Spleen (tissue), 11 donors: Measurements from ENCODE around the gene CNN3. TPM values are rescaled to one million over a fixed set of nuclear protein-coding genes. Genes with fewer than 3 reads are reported as not detected.

Experiments used
- DNase-seq: peaks from one replicate; pipeline ENCODE4 v3.0.0-alpha.2; 2020
- H3K27ac ChIP-seq, 8 donors: fragments of 200-600 bp; sonication (generic) in 7 of 8; 1 replicate in 4 of 8; 2 replicates in 4 of 8; pipeline versions ENCODE4 v1.5.0 to v1.8.0; 2016 to 2021; ENCODE audit warnings: inconsistent platforms in 4 of 8, mild to moderate bottlenecking in 4 of 8, moderate library complexity in 1 of 8
- H3K27me3 ChIP-seq, 7 donors: fragments of 200-600 bp; sonication (generic) in 6 of 7; replicated peaks in 1 of 7; 1 replicate in 4 of 7; 2 replicates in 3 of 7; pipeline versions ENCODE4 v1.5.0 to v1.8.0; 2016 to 2021; ENCODE audit warnings: inconsistent platforms in 3 of 7, mild to moderate bottlenecking in 1 of 7
- H3K36me3 ChIP-seq, 6 donors: fragments of 200-600 bp; sonication (generic) in 5 of 6; 1 replicate in 4 of 6; 2 replicates in 2 of 6; pipeline versions ENCODE4 v1.5.0 to v1.8.0; 2016 to 2021; ENCODE audit warnings: inconsistent platforms in 2 of 6
- H3K4me1 ChIP-seq, 6 donors: fragments of 200-600 bp; sonication (generic) in 5 of 6; 1 replicate in 3 of 6; 2 replicates in 3 of 6; pipeline versions ENCODE4 v1.5.0 to v1.8.0; 2016 to 2021; ENCODE audit warnings: inconsistent platforms in 3 of 6
- H3K4me3 ChIP-seq, 8 donors: fragments of 200-600 bp; sonication (generic) in 7 of 8; 1 replicate in 4 of 8; 2 replicates in 4 of 8; pipeline versions ENCODE4 v1.5.0 to v1.8.0; 2016 to 2021; ENCODE audit warnings: inconsistent platforms in 4 of 8, mild to moderate bottlenecking in 4 of 8, moderate library complexity in 2 of 8
- H3K9me3 ChIP-seq, 8 donors: fragments of 200-600 bp; sonication (generic) in 7 of 8; 1 replicate in 4 of 8; 2 replicates in 4 of 8; pipeline versions ENCODE4 v1.5.0 to v1.8.0; 2016 to 2021; ENCODE audit warnings: inconsistent platforms in 4 of 8
- POLR2A ChIP-seq, 3 donors: fragments of 450-650 bp; IDR thresholded peaks; one replicate each; pipeline ENCODE4 v1.5.1; 2017; ENCODE audit warnings: antibody characterized with exemption in 3 of 3, mild to moderate bottlenecking in 1 of 3
- POLR2AphosphoS5 ChIP-seq, 3 donors: sonication (generic); formaldehyde crosslinking; IDR thresholded peaks; one replicate each; pipeline ENCODE4 v1.5.1; 2017; ENCODE audit warnings: antibody characterized with exemption in 3 of 3
- WGBS, 5 donors: extraction: QIAGEN DNeasy Blood & Tissue Kit in 3 of 5; methylation state at CpG; one replicate each; pipeline versions ENCODE4 v1.1.5 to v1.1.7; 2013 to 2018; 5-methylcytosine and 5-hydroxymethylcytosine counted together
- intact Hi-C: fragments of 100-400 bp; cut with DNase I; formaldehyde crosslinking; loops from one replicate; pipeline ENCODE4 v1.15.0; 2023; ENCODE audit warnings: low total_unique reads
- polyA plus RNA-seq, 3 donors: library from polyadenylated mRNA; stranded (reverse); fragments of 200-250 nt; gene quantifications; one replicate each; pipeline ENCODE4 v1.2.1, GENCODE V29; 2013
- total RNA-seq, 7 donors: library from RNA; depleted of rRNA in 3 of 7; stranded (reverse); fragments of >200 nt in 3 of 7; fragmentation: NEBNext Ultra II Directional in 4 of 7; extraction: Animal tissue kit (Norgen Biotek cat#: 25700) in 4 of 7; gene quantifications; one replicate each; pipeline versions ENCODE4 v1.1.0 to v1.2.1, GENCODE V29; 2016 to 2021
- TF ChIP-seq, protein P1 (sequence below), 11 experiments: fragments of 200-600 bp in 7 of 11; fragments of 450-650 bp in 4 of 11; sonication (generic) in 4 of 11; IDR thresholded peaks in 8 of 11; conservative IDR thresholded peaks in 3 of 11; 1 replicate in 7 of 11; 2 replicates in 4 of 11; pipeline versions ENCODE4 v1.4.0 to v1.8.0; 2016 to 2021; ENCODE audit warnings: antibody characterized with exemption in 11 of 11, inconsistent platforms in 4 of 11, mild to moderate bottlenecking in 1 of 11
- donor health status: healthy with polysubstance abuse.
- donor health status: DM: no; HTN: no; CAD: no; lungs with moderate emphysema.
- donor health status: DM: no; HTN: no; CAD: no.
- donor health status: Bipolar disorder and iron deficiency.
- donor health status: healthy.
- donor health status: DM: no; HTN: no; CAD: no.
- donor health status: DM: yes; HTN: yes; CAD: no.

CNN3 gene
- total and polyA plus RNA-seq, 10 donors, result 27.4 to 124 (median 105) TPM

GRCh38 chr1:94927405-94928175 lies 680 bp upstream of the CNN3 start:
- peak overlapping the region; percentile 59 to 76 (median 60) for H3K4me3 ChIP-seq
- TF ChIP-seq POLR2AphosphoS5 (IDR thresholded peaks at IDR 0.05) (no peak), POLR2A (IDR thresholded peaks at IDR 0.05) (no peak)
- TF ChIP-seq, protein P1, sequence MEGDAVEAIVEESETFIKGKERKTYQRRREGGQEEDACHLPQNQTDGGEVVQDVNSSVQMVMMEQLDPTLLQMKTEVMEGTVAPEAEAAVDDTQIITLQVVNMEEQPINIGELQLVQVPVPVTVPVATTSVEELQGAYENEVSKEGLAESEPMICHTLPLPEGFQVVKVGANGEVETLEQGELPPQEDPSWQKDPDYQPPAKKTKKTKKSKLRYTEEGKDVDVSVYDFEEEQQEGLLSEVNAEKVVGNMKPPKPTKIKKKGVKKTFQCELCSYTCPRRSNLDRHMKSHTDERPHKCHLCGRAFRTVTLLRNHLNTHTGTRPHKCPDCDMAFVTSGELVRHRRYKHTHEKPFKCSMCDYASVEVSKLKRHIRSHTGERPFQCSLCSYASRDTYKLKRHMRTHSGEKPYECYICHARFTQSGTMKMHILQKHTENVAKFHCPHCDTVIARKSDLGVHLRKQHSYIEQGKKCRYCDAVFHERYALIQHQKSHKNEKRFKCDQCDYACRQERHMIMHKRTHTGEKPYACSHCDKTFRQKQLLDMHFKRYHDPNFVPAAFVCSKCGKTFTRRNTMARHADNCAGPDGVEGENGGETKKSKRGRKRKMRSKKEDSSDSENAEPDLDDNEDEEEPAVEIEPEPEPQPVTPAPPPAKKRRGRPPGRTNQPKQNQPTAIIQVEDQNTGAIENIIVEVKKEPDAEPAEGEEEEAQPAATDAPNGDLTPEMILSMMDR (IDR thresholded peaks at IDR 0.05 in 8 of 11, conservative IDR thresholded peaks at IDR 0.05 in 3 of 11), result no peak
- peak overlapping the region; percentile 69 to 95 (median 94) for H3K27ac ChIP-seq
- DNase-seq, result no peak
- intact Hi-C loops, result no loop called here
- WGBS, 5 donors, result 15 to 29% (median 19%) methylated on average over 28 to 40 of the region's 40 CpGs
- H3K9me3 ChIP-seq, result no peaks in the 10 kb centered on the region
- H3K36me3 ChIP-seq, result no peaks in the 10 kb centered on the region
- peaks cover 6 to 71% (median 51%) of the 10 kb centered on the region in 6 donors for H3K4me1 ChIP-seq
- H3K27me3 ChIP-seq, result peaks cover 0 to 50% (median 16%) of the 10 kb centered on the region in 7 donors

GRCh38 chr1:94926126-94926914 lies 590 bp downstream of the CNN3 start:
- TF ChIP-seq POLR2AphosphoS5 (IDR thresholded peaks at IDR 0.05) (no peak), POLR2A (IDR thresholded peaks at IDR 0.05) (no peak)
- TF ChIP-seq, protein P1 (IDR thresholded peaks at IDR 0.05 in 8 of 11, conservative IDR thresholded peaks at IDR 0.05 in 3 of 11), result peak in 8 of 11 experiments; percentile 8 to 48 (median 39)
- WGBS, 5 donors, result 1 to 2% (median 1%) methylated on average over 16 to 78 of the region's 78 CpGs
- Histone ChIP-seq H3K27ac (peak overlapping the region; percentile 86 to 95 (median 94)), H3K36me3 (no peaks in the 10 kb centered on the region), H3K27me3 (peaks cover 0 to 50% (median 16%) of the 10 kb centered on the region in 7 donors), H3K9me3 (no peaks in the 10 kb centered on the region), H3K4me1 (peaks cover 8 to 84% (median 52%) of the 10 kb centered on the region in 6 donors), H3K4me3 (peak overlapping the region; percentile 59 to 76 (median 60))
- intact Hi-C loops, result no loop called here
- DNase-seq, result peak; percentile 83

DNA sequence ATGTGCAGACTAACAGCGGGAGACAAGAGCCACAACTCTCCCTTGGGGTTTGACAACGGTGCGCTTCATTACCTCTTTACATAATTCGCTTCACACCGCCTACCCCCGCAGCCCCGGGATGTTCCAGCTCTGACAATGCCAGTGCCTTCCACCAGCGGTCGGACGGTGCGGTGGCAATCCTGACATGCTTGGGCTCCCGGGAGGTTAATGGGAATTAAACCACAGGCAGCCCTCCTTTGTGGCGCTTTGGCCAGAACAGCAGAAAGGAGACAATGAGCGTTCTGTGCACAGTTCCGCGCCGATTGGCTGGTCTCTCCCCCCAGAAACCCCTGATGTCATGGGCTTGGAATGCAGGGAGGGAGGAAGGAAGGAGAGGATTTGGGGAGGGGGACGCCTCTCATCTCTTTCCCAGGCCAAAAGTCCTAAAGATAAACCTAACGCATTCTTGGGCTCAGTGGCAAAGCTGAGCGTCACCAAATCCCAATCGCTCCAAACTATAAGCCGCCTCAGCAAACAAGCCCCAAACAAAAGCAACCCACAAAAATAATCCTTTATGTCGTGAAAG lies 1.3 kb downstream of the CNN3 start:
- H3K4me3 ChIP-seq, result peak overlapping the region; percentile 59 to 76 (median 60)
- intact Hi-C loops, result no loop called here
- peak overlapping the region; percentile 86 to 95 (median 94) for H3K27ac ChIP-seq
- peaks cover 8 to 89% (median 52%) of the 10 kb centered on the region in 6 donors for H3K4me1 ChIP-seq
- TF ChIP-seq POLR2A (IDR thresholded peaks at IDR 0.05), result no peak
- TF ChIP-seq, protein P1 (IDR thresholded peaks at IDR 0.05 in 8 of 11, conservative IDR thresholded peaks at IDR 0.05 in 3 of 11), result no peak
- TF ChIP-seq POLR2AphosphoS5 (IDR thresholded peaks at IDR 0.05), result peak in 2 of 3 donors; percentile 58 to 64
- WGBS, 5 donors, result 4 to 9% (median 5%) methylated on average over 23 of the region's 23 CpGs
- H3K27me3 ChIP-seq, result peaks cover 0 to 50% (median 16%) of the 10 kb centered on the region in 7 donors
- no peaks in the 10 kb centered on the region for H3K9me3 ChIP-seq
- no peaks in the 10 kb centered on the region for H3K36me3 ChIP-seq
- DNase-seq, result no peak
